A549 treated with AZD9567 at 1 μM for 4 hours (cell line): Measurements from ENCODE around the gene OLFM4. TPM values are rescaled to one million over a fixed set of nuclear protein-coding genes. Genes with fewer than 3 reads are reported as not detected.

Experiments
- total RNA-seq: library from RNA; stranded (reverse); fragments of 200-300 nt; extraction: Qiagen RNA extraction; gene quantifications from 5 replicates; pipeline ENCODE4 v1.2.3, GENCODE V29; 2022; ENCODE audit not compliant: insufficient read depth

Gene OLFM4, protein sequence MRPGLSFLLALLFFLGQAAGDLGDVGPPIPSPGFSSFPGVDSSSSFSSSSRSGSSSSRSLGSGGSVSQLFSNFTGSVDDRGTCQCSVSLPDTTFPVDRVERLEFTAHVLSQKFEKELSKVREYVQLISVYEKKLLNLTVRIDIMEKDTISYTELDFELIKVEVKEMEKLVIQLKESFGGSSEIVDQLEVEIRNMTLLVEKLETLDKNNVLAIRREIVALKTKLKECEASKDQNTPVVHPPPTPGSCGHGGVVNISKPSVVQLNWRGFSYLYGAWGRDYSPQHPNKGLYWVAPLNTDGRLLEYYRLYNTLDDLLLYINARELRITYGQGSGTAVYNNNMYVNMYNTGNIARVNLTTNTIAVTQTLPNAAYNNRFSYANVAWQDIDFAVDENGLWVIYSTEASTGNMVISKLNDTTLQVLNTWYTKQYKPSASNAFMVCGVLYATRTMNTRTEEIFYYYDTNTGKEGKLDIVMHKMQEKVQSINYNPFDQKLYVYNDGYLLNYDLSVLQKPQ
- not detected in 5 replicates for total RNA-seq

DNA sequence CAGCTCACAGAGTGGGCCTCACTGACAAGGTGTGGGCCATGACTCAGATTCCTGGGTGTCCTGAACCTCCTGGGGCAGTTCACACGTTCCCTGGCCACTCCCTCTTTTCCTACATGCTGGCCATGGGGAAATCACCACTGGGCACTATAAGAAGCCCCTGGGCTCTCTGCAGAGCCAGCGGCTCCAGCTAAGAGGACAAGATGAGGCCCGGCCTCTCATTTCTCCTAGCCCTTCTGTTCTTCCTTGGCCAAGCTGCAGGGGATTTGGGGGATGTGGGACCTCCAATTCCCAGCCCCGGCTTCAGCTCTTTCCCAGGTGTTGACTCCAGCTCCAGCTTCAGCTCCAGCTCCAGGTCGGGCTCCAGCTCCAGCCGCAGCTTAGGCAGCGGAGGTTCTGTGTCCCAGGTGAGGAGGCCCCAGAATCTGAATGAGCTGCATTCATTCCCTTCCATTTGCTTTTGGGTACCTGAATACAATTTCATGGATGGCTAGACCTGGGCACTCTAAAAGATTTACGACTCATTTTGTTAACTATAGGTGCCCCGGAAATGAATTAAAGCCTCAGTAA, at the start of gene OLFM4:
TSS of gene OLFM4 (plus strand) at position 177 of the 567 bp plus-strand sequence. CDS start at position 201, 24 bp downstream.

Other genes with a start within 250 kb of the OLFM4 start
- gene PCDH8, start 180.2 kb upstream of the OLFM4 start, total RNA-seq = not detected in 5 replicates